HuH-7 (cell line): ENCODE data around the gene HCN4.

Experiments
- DNase-seq: peaks from one replicate; pipeline ENCODE4 v3.0.0; 2011; ENCODE audit warnings: low spot score

The HCN4 gene

DNA sequence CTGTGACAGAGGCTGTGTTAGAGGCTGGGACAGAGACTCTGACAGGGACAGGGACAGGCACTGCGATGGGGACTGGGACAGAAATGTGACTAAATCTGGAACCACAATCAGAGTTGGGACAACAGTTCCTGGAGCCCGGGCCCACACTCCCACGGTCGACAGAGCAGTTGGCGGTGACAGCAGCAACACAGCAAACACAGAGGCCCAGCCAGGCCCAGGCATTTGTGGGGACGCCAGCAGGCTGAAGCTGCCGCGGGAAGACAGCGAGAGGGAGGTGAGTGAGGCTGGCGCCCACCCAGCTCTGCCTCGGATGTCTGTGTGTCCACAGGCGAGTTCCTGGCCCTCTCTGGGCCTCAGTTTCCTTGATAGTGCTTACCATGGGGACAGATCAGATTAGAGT, 9.3 kb upstream of the HCN4 start:
- no peak for DNase-seq

DNA sequence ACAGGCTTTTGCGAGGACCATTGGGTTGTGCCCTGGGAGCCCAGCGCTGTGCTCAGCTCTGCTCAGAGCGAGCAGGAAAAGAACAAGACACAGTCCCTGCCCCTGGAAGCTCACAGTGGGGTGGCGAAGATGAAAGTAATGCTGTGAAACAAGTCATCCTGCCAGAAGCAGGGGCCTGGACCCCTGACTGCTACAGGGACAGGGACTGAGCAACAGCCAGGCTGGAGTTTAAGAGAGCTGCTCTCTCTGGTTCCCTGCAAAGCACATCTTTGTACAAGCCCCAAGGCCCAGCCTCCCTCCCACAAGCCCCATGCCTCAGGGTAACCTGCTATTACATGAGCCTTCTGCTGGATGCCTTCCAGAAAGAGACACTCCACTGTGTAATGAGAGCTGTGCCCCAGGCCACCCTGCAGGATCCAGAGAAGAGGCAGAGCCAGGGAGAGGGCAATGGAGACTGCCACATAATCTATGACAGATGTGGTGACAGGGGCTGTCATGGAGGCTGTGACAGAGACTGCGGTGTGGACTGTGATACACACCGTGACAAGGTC, 7.1 kb upstream of the HCN4 start:
- DNase-seq: no peak

- DNase-seq: no peak
These were observed 6.3 kb upstream of the HCN4 start for GRCh38 chr15:73375012-73375411.

- DNase-seq: no peak
These were observed 5.8 kb upstream of the HCN4 start for GRCh38 chr15:73374604-73375003.

DNA sequence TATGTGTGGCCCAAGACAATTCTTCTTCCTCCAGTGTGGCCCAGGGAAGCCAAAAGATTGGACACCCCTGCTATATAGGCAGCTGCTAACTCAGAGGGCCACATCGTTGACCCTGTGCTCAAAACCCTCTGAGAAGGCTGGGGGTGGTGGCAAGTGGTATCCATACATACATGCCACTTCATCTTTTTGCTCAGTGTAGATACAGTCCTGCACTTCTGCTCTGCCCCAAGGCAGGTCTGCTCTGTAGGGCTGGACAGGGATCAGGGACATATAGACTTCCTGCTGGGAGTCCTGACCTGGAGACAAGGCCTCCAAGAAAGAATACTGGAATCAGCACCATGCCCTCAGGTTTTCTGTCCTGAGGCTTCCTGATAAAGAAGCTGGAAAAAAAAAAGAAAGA, 4.5 kb upstream of the HCN4 start:
- no peak for DNase-seq

GRCh38 chr15:73371812-73372211, 3.1 kb upstream of the HCN4 start:
- DNase-seq: no peak

DNA sequence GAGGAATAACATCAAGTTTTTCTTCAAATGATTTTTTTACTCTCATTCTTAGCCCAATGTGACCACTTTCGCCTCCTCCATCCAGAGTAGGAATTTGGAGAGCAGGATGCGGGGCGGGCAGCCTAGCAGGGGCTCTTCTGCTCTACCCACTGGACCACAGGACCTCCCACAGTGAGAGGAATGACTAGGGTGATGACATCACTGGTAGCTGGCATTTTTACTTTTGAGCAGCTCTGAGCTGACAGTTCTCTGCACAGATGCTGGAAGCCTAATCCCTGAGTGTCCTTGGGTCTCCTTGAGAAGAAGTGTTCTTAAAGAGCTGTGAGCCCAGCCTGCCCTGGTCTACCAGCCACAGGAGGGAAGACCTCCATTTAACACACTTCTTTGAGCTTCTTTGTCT, 1.4 kb upstream of the HCN4 start:
- DNase-seq: no peak

DNA sequence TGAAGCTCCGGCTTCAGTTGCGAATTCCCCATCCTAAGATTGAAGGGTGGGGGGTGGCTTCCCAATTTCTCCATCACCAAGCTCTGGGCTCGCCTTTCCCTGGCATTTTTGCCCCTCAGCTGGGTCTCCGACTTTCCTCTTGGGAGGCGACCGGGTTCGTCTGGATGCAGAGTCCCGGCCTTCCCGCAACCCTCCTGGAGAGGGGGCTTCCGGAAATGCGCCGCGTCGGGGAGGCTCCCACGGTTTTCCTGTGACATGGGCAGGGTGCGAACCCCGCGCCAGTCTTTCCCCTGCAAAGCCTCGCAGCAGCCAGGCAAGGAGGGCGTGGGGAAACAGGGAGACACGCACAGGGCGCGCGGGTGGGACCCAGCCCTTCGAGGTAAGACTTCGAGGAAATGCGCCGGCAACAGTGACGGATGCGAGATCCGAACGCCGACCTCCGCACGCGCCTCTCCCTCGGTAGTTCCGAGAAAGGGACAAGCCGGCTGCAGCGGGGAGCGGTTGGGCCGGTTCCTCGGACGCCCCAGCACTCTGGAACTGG, 466 bp upstream of the HCN4 start:
- DNase-seq: no peak

GRCh38 chr15:73367624-73368300, 996 bp downstream of the HCN4 start:
- peak; percentile 44 for DNase-seq

GRCh38 chr15:73366766-73367623, 1.8 kb downstream of the HCN4 start:
- DNase-seq: no peak

DNA sequence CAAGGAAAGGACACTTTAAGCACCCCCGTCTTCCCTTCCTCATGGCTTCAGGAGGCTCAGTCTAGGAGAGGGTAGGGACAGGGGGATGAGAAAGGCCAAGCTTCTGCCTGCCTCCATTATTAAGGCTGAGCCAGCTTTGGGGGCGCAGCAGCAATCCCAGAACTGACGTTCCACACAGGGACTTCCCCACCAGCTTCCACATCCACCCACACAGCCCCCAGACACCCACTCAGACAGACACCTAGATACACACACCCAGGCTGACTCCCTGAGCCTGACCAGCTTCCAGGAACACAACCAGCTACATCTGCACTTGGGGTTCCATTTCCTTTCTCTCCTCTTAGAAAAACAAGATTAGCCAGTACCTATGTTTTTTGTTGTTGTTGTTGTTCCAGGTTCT, 4.7 kb downstream of the HCN4 start:
- DNase-seq: no peak

- DNase-seq: no peak
These were observed 5.9 kb downstream of the HCN4 start for GRCh38 chr15:73362900-73363299.

DNA sequence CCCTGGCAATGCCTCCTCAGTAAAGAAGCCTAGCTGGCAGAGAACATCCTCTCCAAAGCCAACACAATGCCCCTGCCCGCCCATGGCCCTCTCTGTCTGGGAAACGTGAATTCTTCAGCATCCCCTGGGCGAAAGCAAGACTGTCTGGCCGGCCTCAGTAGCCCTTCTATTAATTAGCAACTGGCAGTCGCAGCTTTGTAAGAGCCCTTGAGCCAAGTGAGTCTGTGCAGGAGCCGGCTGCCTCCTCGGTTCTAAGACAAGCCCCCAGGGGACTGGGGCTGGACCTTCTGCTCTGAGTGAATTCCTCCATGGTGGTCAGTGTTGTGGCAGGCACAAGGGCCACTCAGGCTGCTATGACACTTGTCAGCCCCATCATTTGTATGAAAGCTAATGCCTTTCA, 7.4 kb downstream of the HCN4 start:
- DNase-seq: no peak

DNA sequence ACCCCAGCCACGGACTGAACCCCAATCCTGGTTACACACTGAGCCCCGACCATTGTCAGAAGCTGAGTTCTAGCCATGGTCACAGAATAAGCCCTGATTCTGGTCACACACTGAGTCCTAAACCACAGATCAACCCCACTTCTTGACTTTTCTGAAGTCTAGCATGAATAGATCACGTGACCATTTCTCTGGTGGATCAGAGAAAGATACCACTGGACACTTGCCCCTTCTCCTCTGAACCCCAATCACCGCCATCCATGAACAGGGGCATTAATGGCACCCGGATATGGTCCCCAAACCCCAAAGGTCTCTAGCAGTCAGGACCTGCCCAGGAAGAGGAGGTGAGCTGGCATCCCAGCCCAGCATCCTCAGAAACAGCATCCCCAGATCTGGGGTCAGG, 9.1 kb downstream of the HCN4 start:
- no peak for DNase-seq

GRCh38 chr15:73357999-73358665, 10.6 kb downstream of the HCN4 start:
- peak; percentile 89 for DNase-seq

DNA sequence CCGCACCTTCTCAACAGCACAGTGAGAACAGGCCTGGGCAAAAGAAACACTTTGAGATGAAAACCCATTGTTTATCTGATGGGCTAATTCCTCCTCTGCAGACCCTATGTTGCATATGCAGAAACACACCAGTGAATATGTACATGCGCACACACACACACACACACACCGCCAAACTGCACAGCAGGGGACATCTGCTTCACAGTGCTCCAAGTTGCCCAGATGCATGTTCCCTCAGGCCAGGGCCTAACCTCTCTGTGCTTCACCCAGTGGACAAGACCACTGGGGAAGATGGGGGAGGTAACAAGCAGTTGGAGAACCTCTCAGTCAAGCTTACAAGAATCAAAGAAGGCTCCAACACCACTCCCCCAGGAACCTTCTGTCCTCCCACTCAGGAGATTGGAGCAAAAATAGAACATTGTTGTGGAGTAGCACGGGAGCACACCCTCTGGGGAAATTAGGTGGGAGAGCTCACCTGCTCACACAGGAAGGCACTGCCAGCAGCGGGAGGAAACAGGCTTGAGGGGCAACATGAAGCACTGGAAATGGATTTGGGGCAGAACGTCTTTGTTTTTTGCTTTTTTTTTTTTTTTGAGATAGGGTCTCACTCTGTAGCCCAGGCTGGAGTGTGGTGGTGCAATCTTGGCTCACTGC, 13.0 kb downstream of the HCN4 start:
- no peak for DNase-seq

DNA sequence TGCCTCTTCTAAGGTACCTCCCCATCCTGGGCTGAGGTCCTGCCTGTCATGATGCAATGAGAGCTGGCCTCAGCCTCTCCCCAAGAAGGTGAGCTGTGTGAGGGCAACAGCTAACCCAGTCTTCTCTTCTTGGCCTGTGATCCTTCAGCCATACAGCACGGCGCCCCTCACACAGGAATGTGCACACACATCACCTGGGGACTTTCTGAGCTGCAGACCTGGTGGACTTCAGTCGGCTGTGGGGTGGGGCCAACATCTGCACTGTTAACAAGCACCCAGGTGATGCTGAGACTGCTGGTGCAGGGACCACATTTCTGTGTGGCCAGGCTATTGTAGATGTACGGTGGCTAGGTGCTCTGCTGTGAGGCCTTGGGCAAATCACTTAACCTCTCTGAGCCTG, 14.5 kb downstream of the HCN4 start:
- no peak for DNase-seq

DNA sequence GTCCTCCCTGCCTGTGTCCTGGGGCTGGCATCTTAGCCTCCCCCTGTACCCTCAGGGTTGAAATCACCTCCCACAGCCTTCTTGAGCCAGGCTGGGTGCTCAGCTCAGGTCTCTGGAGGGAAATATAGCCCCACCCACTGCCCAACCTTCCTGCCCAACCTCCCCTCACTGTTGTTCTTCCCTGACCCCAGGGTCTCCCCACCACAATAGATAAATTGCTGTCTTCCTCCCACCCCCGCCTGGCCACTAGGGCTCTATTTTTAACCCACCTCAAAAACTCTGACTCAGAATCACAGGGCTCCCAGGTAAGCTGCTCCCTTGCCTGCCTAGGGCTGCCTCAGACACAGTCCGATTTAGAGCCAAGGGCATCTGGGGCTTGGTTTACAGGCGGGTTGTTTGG, 15.0 kb downstream of the HCN4 start:
- DNase-seq: no peak

DNA sequence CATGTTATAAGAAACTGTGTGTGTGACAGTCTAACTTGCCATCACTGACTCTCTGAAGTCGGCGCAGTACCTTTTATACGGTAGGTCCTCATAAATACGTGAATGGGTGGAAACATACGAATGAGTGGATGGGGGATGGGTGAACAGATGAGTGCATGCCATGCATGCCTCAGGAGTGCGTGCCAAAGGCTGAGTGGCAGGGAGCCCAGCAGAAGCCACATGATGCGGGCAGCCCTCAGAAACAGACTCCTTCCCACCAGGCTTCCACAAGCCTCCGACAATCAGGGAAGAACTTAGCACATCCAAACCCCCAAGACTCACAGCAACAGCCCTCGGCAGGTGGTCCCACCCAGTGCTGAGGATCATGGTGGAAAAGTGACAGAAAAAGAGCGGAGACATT, 16.7 kb downstream of the HCN4 start:
- no peak for DNase-seq

DNA sequence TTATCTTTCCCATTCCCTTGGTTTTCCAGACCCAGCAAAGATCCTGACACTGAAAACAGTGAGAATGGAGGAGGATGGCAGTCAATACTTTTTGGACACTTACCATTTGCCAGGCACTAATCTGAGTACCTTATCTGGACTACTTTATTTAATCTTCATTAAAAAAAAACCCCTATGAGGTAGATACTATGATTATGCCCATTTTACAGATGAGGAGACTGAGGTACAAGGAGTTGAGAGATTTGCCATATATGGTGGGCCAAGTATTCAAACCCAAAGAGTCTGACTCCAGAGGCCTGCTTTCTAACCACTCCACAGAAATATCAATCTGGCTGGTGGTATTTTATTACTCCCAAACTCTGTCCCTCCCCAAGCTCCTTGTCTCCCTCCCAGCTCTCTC, 19.6 kb downstream of the HCN4 start:
- DNase-seq: no peak

DNA sequence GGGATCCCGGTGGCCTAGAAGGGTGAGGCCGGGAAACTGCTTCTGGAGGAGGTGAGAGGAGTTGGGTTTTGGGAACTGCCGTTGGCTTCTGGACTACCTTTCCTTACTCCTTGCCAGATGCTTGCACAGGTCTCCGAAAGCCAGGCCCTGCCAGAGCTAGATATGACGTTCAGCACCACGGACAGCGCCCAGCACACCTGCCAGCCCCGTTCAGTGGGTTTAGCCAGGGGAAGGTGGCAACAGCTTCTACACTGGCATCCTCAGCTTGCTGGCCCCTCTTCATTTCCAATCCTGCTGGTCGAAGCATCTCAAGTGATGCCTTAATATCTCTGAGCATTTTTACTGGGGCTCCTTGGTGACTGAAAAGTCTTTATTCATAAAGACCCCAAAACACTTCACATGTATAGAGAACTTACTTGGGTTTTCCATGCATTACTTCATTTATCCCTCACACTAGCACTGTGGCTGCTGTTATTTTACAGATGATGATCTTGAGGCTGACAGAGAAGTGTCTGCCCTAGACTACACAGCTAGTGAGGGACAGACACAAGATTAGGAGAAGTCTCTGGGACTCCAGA, 21.9 kb downstream of the HCN4 start:
- DNase-seq: peak; percentile 83

GRCh38 chr15:73345658-73346057, 23.1 kb downstream of the HCN4 start:
- no peak for DNase-seq
